SJSA1 (cell line): ENCODE measurements around the gene ACAT2. TPM values are rescaled to one million over a fixed set of nuclear protein-coding genes. Genes with fewer than 3 reads are reported as not detected.
"Not testable (repeated sequence)": the region's sequence is repeated elsewhere in the genome, so short reads cannot be mapped to it uniquely, and the experiment has no call there.

Source experiments
- DNase-seq, 2 experiments: peaks; one replicate each; pipeline ENCODE4 v3.0.0-alpha.2; 2015 to 2020; ENCODE audit warnings: low spot score in 2 of 2, low read depth in 1 of 2
- H3K27ac ChIP-seq: fragments of 250-450 bp; sonication (Bioruptor Pico); 2 replicates; pipeline ENCODE4 v1.5.1; 2020; ENCODE audit warnings: mild to moderate bottlenecking, moderate library complexity
- H3K27me3 ChIP-seq: fragments of 250-450 bp; sonication (Bioruptor Pico); replicated peaks from 2 replicates; pipeline ENCODE4 v1.5.1; 2020; ENCODE audit warnings: mild to moderate bottlenecking, moderate library complexity
- H3K36me3 ChIP-seq: fragments of 250-450 bp; sonication (Bioruptor Pico); 2 replicates; pipeline ENCODE4 v1.5.1; 2020; ENCODE audit warnings: mild to moderate bottlenecking
- H3K4me1 ChIP-seq: fragments of 250-450 bp; sonication (Bioruptor Pico); replicated peaks from 2 replicates; pipeline ENCODE4 v1.6.1; 2021; ENCODE audit warnings: mild to moderate bottlenecking
- H3K4me3 ChIP-seq: fragments of 250-450 bp; sonication (Bioruptor Pico); 2 replicates; pipeline ENCODE4 v1.5.1; 2020; ENCODE audit warnings: mild to moderate bottlenecking
- H3K9me3 ChIP-seq: fragments of 250-450 bp; sonication (Bioruptor Pico); replicated peaks from 2 replicates; pipeline ENCODE4 v1.5.1; 2020; ENCODE audit warnings: mild to moderate bottlenecking
- total RNA-seq: library from RNA; depleted of rRNA; stranded (reverse); fragments of >200 nt; shearing (Covaris generic); gene quantifications from 2 replicates; pipeline ENCODE4 v1.2.3, GENCODE V29; 2014

ACAT2 gene
- total RNA-seq, 1 experiment from 2014 or later = 81.8 TPM

DNA sequence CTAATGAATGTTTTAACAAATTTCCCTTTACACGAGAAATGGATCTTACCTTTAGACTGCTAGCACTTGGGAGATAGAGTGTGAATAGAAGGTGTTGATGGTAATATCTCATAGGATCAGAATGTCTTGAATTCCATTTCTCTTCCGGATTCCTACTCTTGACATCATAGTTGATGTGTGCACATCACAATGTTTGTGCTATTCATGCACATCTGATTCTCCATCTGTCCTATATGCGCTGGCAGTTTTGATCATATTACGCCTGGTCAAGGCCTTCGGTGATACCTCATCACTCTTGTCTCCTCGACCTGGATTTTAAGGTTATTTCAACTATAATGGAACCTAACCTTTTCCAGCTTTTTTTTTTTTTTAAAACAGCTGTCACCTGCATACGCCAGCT lies 16.8 kb upstream of the ACAT2 start:
- no peak overlapping the region for H3K27ac ChIP-seq
- DNase-seq = no peak
- H3K36me3 ChIP-seq = peaks cover 95% of the 10 kb centered on the region
- no peak overlapping the region for H3K4me3 ChIP-seq
- H3K4me1 ChIP-seq = no peaks in the 10 kb centered on the region
- H3K27me3 ChIP-seq = no peaks in the 10 kb centered on the region
- no peaks in the 10 kb centered on the region for H3K9me3 ChIP-seq

DNA sequence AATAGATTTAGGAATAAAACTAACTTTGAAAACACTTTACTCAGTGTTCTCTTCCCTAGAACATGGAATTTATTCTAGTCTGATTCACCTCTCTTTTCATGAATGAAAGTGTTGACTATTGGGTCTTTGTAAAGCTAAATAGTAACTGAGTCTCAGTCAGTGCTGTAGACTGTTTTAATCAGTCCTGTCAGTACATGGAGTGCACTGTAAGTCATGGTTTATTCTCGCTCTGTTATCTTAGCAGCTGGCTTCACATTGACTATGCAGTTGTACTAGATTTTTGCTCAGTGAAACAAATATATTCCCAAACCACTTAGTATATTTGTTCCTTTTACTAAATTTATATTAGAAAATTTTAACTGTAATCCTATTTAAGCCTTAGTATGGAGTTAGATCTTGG lies 15.1 kb upstream of the ACAT2 start:
- H3K9me3 ChIP-seq = no peaks in the 10 kb centered on the region
- no peak overlapping the region for H3K4me3 ChIP-seq
- no peaks in the 10 kb centered on the region for H3K4me1 ChIP-seq
- no peaks in the 10 kb centered on the region for H3K27me3 ChIP-seq
- H3K36me3 ChIP-seq = peaks cover 87% of the 10 kb centered on the region
- DNase-seq = no peak
- H3K27ac ChIP-seq = no peak overlapping the region

DNA sequence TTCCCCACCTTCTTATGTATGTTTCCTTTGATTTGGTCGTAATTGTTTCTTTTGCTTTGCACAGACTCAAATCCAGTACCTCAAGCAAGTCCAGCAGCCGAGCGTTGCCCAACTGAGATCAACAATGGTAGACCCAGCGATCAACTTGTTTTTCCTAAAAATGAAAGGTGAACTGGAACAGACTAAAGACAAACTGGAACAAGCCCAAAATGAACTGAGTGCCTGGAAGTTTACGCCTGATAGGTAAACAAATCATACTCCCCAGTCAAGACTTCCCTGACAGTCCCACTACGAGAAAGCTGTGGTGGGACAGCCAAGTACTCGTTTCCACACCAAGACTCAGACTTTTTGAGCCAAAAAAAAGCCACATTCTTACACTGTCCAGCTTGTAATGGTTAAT lies 13.7 kb upstream of the ACAT2 start:
- not testable (repeated sequence) for H3K4me3 ChIP-seq, H3K27ac ChIP-seq, H3K27me3 ChIP-seq, H3K4me1 ChIP-seq, H3K9me3 ChIP-seq, DNase-seq
- peaks cover 87% of the 10 kb centered on the region for H3K36me3 ChIP-seq

DNA sequence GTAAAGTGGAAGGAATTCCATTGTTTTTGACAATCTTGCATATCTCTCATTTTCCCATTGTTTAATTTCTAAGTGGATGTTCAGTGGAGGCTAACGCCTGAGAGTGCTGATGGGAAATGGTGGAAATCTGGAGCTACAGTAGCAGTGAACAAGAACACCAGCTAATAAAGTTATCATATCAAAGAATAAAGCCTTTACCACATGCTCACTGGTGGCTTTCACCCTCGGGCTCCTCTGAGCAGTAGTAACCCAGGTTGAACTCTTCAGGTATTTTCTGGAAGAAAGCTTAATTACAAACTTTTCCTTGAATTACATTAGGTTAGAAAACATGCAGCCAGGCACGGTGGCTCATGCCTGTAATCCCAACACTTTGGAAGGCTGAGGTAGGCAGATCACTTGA lies 10.4 kb upstream of the ACAT2 start:
- H3K36me3 ChIP-seq = peaks cover 83% of the 10 kb centered on the region
- H3K27me3 ChIP-seq = no peaks in the 10 kb centered on the region
- no peak for DNase-seq
- no peak overlapping the region for H3K4me3 ChIP-seq
- peaks cover 4% of the 10 kb centered on the region; the same call in 1 of the 2 replicates for H3K4me1 ChIP-seq
- H3K9me3 ChIP-seq = no peaks in the 10 kb centered on the region
- no peak overlapping the region for H3K27ac ChIP-seq

DNA sequence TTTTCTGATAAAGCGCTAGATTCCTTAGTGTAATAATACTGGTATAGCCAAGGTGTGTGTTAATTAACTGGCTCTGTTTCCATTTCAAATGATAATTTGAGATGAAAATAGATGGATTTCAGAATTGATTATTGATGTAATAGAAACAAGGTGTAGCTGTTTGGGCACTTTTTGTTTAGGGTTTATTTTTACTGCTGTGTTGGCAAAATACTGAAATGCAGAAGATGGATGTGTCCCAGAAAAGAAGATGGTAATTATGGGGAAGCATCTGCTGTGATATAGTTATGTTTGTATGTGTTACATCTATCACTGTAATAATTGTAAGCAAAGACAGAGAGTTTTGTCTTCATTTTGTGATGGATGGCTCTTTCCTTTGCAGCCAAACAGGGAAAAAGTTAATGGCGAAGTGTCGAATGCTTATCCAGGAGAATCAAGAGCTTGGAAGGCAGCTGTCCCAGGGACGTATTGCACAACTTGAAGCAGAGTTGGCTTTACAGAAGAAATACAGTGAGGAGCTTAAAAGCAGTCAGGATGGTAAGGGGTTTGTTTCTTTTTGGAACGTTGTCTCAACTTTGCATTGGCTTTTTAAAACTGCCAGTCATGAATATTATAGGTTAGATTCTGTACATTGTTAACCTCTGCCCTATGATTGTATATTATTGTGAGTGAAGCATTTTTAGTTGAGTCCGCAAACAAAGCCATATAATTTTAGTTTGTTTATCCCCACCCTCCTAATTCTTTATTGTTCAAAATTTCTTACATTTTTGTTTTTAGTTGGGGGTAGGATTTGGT lies 8.6 kb upstream of the ACAT2 start:
- Histone ChIP-seq H3K4me1 (peaks cover 9% of the 10 kb centered on the region), H3K9me3 (no peaks in the 10 kb centered on the region), H3K27ac (no peak overlapping the region), H3K4me3 (no peak overlapping the region), H3K36me3 (peaks cover 81% of the 10 kb centered on the region), H3K27me3 (no peaks in the 10 kb centered on the region)
- no peak for DNase-seq

DNA sequence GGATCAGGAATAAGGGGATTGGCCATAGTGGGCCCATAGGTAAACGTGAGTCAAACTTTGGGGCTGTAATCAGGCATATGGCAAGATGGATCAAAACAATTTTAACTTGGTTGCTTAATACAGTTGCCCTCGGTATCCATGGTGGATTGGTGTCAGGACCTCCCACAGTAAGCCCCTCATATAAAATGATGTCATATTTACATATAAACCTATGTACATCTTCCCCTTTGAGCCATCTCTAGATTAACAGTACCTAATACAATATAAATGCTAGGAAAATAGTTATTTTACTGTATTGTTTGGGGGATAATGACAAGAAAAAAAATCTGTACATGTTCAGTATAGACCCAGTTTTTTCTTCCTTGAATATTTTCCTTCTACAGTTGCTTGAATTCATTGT lies 7.4 kb upstream of the ACAT2 start:
- peaks cover 15% of the 10 kb centered on the region for H3K4me1 ChIP-seq

DNA sequence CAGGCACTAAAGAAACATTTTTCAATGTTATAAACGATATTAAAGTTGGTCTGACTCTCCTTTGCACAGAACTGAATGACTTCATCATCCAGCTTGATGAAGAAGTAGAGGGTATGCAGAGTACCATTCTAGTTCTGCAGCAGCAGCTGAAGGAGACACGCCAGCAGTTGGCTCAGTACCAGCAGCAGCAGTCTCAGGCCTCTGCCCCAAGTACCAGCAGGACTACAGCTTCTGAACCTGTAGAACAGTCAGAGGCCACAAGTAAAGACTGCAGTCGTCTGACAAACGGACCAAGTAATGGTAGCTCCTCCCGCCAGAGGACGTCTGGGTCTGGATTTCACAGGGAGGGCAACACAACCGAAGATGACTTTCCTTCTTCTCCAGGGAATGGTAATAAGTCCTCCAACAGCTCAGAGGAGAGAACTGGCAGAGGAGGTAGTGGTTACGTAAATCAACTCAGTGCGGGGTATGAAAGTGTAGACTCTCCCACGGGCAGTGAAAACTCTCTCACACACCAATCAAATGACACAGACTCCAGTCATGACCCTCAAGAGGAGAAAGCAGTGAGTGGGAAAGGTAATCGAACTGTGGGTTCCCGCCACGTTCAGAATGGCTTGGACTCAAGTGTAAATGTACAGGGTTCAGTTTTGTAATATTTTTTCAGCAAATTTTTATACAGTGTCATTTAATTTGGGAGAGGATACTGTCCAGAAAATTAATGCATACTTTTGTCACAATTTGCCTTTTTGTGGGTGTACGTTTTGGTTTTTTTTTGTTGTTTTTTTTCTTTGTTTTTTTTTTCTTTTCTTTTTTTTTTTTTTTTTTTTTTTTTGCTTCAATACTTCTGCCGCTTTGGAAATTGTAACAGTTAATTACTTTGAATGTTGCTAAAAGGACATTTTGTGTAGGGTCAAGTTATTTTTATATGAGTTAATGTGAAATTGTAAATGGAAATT lies 6.6 kb upstream of the ACAT2 start:
- no peak overlapping the region for H3K4me3 ChIP-seq
- H3K36me3 ChIP-seq = peaks cover 76% of the 10 kb centered on the region
- H3K27ac ChIP-seq = no peak overlapping the region
- DNase-seq = no peak
- no peaks in the 10 kb centered on the region for H3K27me3 ChIP-seq
- peaks cover 24% of the 10 kb centered on the region for H3K4me1 ChIP-seq
- no peaks in the 10 kb centered on the region for H3K9me3 ChIP-seq

More for the DNA sequence above, 7.4 kb upstream of the ACAT2 start:
- H3K27me3 ChIP-seq = no peaks in the 10 kb centered on the region
- no peak overlapping the region for H3K4me3 ChIP-seq
- no peak overlapping the region for H3K27ac ChIP-seq
- no peaks in the 10 kb centered on the region for H3K9me3 ChIP-seq
- DNase-seq = no peak
- H3K36me3 ChIP-seq = peaks cover 80% of the 10 kb centered on the region

DNA sequence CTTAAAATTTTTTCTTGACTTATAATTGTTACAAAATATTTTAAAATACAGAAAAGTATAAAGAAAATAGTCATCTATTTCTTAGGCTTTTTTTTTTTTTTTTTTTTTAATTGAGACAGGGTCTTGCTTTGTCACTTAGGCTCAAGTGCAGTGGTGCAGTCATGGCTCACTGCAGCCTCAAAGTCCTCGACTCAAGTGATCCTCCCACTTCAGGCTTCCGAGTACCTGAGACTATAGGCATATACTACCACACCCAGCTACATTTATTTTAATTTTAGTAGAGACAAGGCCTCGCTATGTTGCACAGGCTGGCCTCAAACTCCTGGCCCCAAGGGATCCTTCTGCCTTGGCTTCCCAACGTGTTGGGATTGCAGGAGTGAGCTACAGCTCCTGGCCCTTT lies 5.3 kb upstream of the ACAT2 start:
- H3K27me3 ChIP-seq = no peaks in the 10 kb centered on the region
- H3K27ac ChIP-seq = no peak overlapping the region
- DNase-seq = no peak
- H3K4me3 ChIP-seq = no peak overlapping the region
- H3K4me1 ChIP-seq = peaks cover 36% of the 10 kb centered on the region
- peaks cover 77% of the 10 kb centered on the region for H3K36me3 ChIP-seq
- no peaks in the 10 kb centered on the region for H3K9me3 ChIP-seq

DNA sequence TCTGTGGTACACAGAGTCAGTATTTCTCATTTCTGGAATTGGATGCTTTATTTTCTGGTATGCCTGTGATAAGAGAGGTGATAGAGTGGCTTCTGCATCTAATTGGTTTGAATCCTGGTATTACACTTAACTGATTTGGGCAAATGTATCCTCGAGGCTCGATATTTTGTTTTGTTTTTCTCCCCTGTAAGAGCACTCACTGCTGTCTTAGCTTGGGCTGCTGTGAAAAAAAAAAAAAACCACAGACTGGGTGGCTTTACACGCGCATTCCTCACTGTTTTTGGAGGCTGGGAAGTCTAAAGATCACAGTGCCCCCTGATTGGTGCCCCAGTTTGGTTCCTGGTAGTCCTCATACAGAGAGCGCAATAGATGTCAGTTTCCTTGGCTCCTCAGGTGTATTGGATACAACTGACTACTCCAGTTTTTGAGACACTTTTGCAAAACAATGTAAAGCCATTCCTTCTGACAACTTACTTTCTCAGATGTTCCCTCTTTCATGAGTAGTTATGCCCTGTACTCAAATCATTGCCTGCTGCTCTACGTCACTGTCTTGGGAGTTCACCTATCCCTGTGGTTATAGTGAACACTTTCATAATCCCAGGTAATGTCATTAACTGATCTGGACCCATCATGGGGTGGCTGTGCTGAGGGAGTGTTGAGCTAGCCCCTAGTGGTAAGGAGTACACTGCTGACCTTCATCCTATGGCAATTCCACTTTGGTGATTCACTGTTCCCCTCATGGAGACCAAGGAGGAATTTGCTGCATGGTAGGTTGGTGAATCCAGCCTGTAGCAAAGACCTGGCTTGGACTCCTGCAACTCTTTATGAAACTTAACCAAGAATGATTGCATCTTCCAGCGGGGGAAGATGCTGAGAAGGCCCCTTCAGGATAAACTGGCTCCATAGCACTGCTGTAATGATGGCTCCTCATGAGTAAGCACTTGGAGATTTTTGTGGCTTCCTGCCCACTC lies 3.5 kb upstream of the ACAT2 start:
- Histone ChIP-seq H3K4me1 (peaks cover 45% of the 10 kb centered on the region), H3K9me3 (no peaks in the 10 kb centered on the region), H3K27me3 (no peaks in the 10 kb centered on the region), H3K27ac (0 out of 2 replicates have a peak overlapping the region, but pooled peaks have one; percentile 3), H3K36me3 (peaks cover 71% of the 10 kb centered on the region), H3K4me3 (no peak overlapping the region)
- peak; percentile 45 to 50 for DNase-seq

DNA sequence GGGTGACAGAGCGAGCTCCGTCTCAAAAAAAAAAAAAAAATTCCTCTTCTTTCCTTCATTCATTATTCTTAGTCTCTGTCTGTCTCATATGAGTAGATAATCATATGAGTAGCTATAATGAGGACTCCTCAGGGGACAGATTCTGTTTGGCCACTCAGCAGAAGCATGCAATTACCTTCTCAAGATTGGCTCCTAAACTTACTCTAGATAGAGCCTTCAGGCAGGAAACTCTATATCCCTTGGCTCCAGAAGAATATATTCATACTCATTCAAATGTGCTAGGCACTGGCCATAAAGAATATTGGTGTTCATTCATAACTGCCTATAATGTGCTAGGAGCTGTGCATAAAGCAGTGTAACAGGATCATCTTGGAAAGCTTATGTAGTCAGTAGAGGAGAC lies 2.2 kb upstream of the ACAT2 start:
- Histone ChIP-seq H3K27me3 (no peaks in the 10 kb centered on the region), H3K27ac (peak overlapping the region; percentile 94), H3K36me3 (peaks cover 66% of the 10 kb centered on the region), H3K4me3 (no peak overlapping the region), H3K9me3 (no peaks in the 10 kb centered on the region), H3K4me1 (peaks cover 40% of the 10 kb centered on the region)
- DNase-seq = no peak

DNA sequence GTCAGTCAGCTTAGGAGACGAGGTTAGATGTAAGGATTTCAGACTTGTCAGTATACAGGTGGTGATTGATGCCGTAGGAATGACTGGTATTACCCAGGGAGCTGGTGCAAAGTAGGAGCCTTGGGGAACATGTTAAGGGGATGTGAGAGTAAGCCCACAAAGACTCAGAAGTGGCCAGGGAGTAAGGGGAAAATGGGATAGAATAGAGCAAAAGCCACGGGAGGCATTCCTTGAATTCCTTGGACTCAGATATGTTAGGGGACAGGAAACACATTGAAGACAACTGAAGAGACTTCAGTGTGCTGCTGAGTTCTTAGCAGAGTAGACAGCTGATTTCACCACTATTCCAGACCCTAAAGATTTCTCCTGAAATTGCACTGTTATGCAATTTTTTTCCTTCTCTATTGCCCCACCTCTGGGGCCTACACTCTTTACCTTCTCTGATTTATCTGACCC lies 1.2 kb upstream of the ACAT2 start:
- peak overlapping the region; percentile 71 for H3K4me3 ChIP-seq
- H3K36me3 ChIP-seq = peaks cover 67% of the 10 kb centered on the region
- H3K27me3 ChIP-seq = no peaks in the 10 kb centered on the region
- peaks cover 40% of the 10 kb centered on the region for H3K4me1 ChIP-seq
- H3K9me3 ChIP-seq = no peaks in the 10 kb centered on the region
- peak; percentile 81 to 85 for DNase-seq
- H3K27ac ChIP-seq = peak overlapping the region; percentile 94

DNA sequence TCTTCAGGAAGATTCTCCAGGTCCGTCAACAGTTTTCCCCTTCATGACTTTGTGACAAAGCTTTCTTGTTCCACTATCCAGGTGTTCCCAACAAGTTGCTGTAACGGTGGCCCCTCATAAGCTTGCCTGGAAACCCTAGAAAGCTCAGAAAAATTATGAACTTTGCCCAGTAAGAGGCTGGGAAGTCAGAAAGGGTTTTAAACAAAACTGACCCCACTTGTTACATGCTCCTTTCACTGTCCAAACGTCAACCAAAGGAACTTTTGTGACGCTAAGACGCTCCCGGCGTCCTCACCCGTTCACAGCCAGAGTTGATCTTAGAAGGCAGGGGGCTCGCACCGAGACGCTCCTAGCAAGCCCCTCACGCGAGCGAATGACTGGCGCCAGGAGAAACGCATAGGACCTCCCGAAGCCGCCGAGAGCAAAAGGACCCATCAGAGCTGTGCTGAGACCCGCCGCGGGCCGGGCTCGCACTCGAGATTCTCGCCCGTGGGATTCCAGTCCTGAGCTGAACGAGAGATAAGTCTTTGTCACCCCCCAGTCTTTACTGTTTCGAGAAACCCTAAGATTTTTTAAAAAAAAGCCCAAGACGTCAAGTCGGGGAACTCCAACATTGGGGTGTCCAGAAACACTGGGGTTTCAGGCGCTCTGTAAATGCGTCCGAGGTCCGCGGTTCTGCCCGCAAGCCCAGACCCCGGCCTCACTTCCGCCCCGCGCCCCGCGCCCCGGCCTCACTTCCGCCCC lies 544 bp upstream of the ACAT2 start:
- Histone ChIP-seq H3K36me3 (peaks cover 68% of the 10 kb centered on the region), H3K4me1 (peaks cover 41% of the 10 kb centered on the region), H3K27me3 (no peaks in the 10 kb centered on the region), H3K4me3 (peak overlapping the region; percentile 71), H3K9me3 (no peaks in the 10 kb centered on the region), H3K27ac (peak overlapping the region; percentile 94)
- peak; percentile 47 to 55 for DNase-seq
